NCI-H748 treated with DMSO at 0.1 percent for 48 hours (cell line): ENCODE data around the gene CAV3.
A peak's percentile ranks its signal among the peaks of the same experiment; 100 is the strongest.

Source experiments
- DNase-seq: peaks from one replicate; lab custom pipeline; 2025; lab: John Stamatoyannopoulos, UW

The CAV3 gene

GRCh38 chr3:8762607-8763377, 29.2 kb downstream of the CAV3 start:
- DNase-seq, result no peak

GRCh38 chr3:8764528-8764927, 30.9 kb downstream of the CAV3 start:
- DNase-seq, result no peak

- DNase-seq, result no peak
These were observed 31.9 kb downstream of the CAV3 start for GRCh38 chr3:8765528-8765927.

- DNase-seq, result no peak
These were observed 32.5 kb downstream of the CAV3 start for GRCh38 chr3:8766148-8766547.

- DNase-seq, result no peak
These were observed 33.7 kb downstream of the CAV3 start for GRCh38 chr3:8767256-8767666.

- peak; percentile 48 for DNase-seq
These were observed 34.2 kb downstream of the CAV3 start for GRCh38 chr3:8767667-8768363.

- no peak for DNase-seq
These were observed 34.9 kb downstream of the CAV3 start for GRCh38 chr3:8768364-8769087.

- DNase-seq, result peak; percentile 20
These were observed 35.7 kb downstream of the CAV3 start, which contains the start of gene OXTR for GRCh38 chr3:8769088-8769822. OXTR (minus strand) TSS chr3:8769613; CDS start chr3:8768187, 1,426 bp downstream.

GRCh38 chr3:8773941-8774542, 40.4 kb downstream of the CAV3 start:
- DNase-seq, result no peak

- no peak for DNase-seq
These were observed 41.6 kb downstream of the CAV3 start for GRCh38 chr3:8775181-8775580.

GRCh38 chr3:8775602-8776001, 42.0 kb downstream of the CAV3 start:
- no peak for DNase-seq

- DNase-seq, result no peak
These were observed 42.8 kb downstream of the CAV3 start for GRCh38 chr3:8776406-8776805.

- DNase-seq, result no peak
These were observed 43.8 kb downstream of the CAV3 start for GRCh38 chr3:8777201-8777977.

- no peak for DNase-seq
These were observed 44.3 kb downstream of the CAV3 start for GRCh38 chr3:8777978-8778267.

- DNase-seq, result no peak
These were observed 44.9 kb downstream of the CAV3 start for GRCh38 chr3:8778475-8778874.

GRCh38 chr3:8780279-8780678, 46.7 kb downstream of the CAV3 start:
- no peak for DNase-seq

GRCh38 chr3:8784676-8785435, 51.3 kb downstream of the CAV3 start:
- no peak for DNase-seq

GRCh38 chr3:8790529-8790928, 56.9 kb downstream of the CAV3 start:
- DNase-seq, result no peak

- DNase-seq, result no peak
These were observed 59.6 kb downstream of the CAV3 start for GRCh38 chr3:8793242-8793641.

- DNase-seq, result no peak
These were observed 60.6 kb downstream of the CAV3 start for GRCh38 chr3:8794247-8794646.
